ENCODE measurements around the gene PLCXD3.
"Not testable (repeated sequence)": the region's sequence is repeated elsewhere in the genome, so short reads cannot be mapped to it uniquely, and the experiment has no call there.

The PLCXD3 gene

DNA sequence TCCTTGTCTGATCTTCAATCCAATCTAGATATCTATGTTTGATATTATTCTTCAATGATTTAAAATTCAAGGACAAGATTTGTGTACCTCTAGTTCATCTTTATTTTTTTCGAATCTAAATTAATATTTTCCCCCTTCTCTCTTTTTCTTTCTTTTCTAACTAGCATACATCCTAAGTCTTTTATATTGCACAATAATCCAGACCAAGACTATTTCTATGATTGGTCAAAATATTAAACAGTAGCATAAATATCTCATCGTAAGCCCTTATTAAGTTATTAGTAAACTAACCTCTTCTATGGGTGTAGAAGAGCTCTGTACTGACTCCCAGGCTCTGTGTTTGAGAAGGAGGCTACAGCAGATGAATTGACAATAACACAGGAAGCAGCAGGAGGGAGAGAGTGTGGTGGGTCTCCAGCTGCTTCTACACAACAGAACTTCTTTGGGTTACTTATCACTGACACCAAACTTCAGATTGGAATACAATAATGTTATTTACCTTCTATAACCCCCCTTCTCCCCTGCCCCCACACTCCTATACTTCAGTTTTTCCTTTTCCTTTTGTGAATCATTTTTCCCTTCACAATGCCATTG, 11.9 kb upstream of the PLCXD3 start:
- Histone ChIP-seq H3K9me3 (ENCODE audit: control insufficient read depth in 1 of 2, low read length in 2 of 2) (no peaks in the 10 kb centered on the region), H3K4me1 (ENCODE audit: control insufficient read depth in 1 of 2, insufficient read depth in 2 of 2, low read length in 2 of 2) (no peaks in the 10 kb centered on the region), H3K36me3 (ENCODE audit: control insufficient read depth in 1 of 2, insufficient read depth in 2 of 2, low read length in 2 of 2) (no peaks in the 10 kb centered on the region), H3K4me3 (ENCODE audit: low read depth in 1 of 2, low read length in 2 of 2) (no peak overlapping the region), H3K27me3 (ENCODE audit: low read depth, low read length) (no peaks in the 10 kb centered on the region), H3K27ac (ENCODE audit: low read length) (no peak overlapping the region)

DNA sequence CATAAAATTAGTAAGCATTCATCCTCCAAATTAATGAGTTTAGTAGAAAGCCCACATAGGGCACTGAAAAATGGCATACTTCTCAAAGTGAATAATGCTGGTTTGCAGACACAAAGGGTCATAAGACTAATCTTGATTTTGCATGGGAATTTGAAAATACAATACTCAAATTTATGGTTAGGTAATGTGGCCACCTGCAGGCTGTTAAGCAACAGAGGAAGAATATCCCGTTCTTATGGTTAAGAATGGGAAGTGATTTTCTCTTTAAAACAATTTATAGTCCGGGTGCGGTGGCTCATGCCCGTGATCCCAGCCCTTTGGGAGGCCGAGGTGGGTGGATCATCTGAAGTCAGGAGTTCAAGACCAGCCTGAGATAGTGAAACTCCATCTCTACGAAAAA, 9.4 kb upstream of the PLCXD3 start:
- Histone ChIP-seq H3K4me3 (ENCODE audit: low read depth in 1 of 2, low read length in 2 of 2) (no peak overlapping the region), H3K36me3 (ENCODE audit: control insufficient read depth in 1 of 2, insufficient read depth in 2 of 2, low read length in 2 of 2) (no peaks in the 10 kb centered on the region), H3K27me3 (ENCODE audit: low read depth, low read length) (no peaks in the 10 kb centered on the region), H3K4me1 (ENCODE audit: control insufficient read depth in 1 of 2, insufficient read depth in 2 of 2, low read length in 2 of 2) (no peaks in the 10 kb centered on the region), H3K9me3 (ENCODE audit: control insufficient read depth in 1 of 2, low read length in 2 of 2) (no peaks in the 10 kb centered on the region), H3K27ac (ENCODE audit: low read length) (no peak overlapping the region)

DNA sequence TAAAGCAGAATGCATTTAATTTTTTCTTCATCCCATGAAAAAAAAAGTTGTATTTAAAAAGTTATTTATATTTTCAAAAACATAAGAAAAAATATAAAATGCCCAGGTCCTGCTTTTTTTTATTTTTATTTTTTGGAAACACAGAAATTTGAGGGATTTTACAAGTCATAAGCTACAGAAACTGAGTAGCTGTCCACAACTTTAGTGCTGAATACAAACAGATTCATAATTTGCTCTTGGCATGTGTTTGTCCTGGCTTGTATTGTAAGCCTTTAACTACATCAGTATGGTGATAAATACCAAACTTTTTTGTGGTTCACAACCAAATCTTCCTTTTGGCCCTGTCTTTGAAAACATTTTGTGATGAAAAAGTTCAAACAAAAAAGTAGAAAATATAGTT, 7.5 kb upstream of the PLCXD3 start:
- no peaks in the 10 kb centered on the region for H3K9me3 ChIP-seq (ENCODE audit: control insufficient read depth in 1 of 2, low read length in 2 of 2)
- no peak overlapping the region for H3K27ac ChIP-seq (ENCODE audit: low read length)
- no peak overlapping the region for H3K4me3 ChIP-seq (ENCODE audit: low read depth in 1 of 2, low read length in 2 of 2)
- H3K4me1 ChIP-seq (ENCODE audit: control insufficient read depth in 1 of 2, insufficient read depth in 2 of 2, low read length in 2 of 2) = no peaks in the 10 kb centered on the region
- no peaks in the 10 kb centered on the region for H3K36me3 ChIP-seq (ENCODE audit: control insufficient read depth in 1 of 2, insufficient read depth in 2 of 2, low read length in 2 of 2)
- no peaks in the 10 kb centered on the region for H3K27me3 ChIP-seq (ENCODE audit: low read depth, low read length)

DNA sequence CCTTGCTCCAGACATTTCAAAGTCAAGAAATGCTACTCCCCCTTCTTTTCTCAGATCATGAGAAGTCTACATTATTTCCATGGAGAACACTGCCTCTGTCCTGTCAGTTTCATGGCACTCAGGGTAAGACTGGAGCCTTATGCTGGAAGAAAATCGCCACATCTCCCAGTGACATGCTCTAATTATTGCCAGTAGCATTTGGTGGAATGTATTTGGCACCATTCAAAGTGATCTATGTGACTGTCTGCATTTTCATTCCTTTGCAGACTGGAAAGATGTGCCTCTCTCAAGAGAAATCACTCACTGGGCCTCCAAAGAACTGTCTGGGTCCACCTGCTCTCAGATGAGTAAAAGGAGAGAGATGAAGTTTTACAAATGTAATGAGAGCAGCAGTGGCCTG, 840 bp upstream of the PLCXD3 start:
- H3K36me3 ChIP-seq (ENCODE audit: control insufficient read depth in 1 of 2, insufficient read depth in 2 of 2, low read length in 2 of 2) = no peaks in the 10 kb centered on the region
- peak overlapping the region; percentile 52 to 72 for H3K4me3 ChIP-seq (ENCODE audit: low read depth in 1 of 2, low read length in 2 of 2)
- no peaks in the 10 kb centered on the region for H3K9me3 ChIP-seq (ENCODE audit: control insufficient read depth in 1 of 2, low read length in 2 of 2)
- peaks cover 9% of the 10 kb centered on the region for H3K27me3 ChIP-seq (ENCODE audit: low read depth, low read length)
- peaks cover 0 to 9% of the 10 kb centered on the region in 2 donors for H3K4me1 ChIP-seq (ENCODE audit: control insufficient read depth in 1 of 2, insufficient read depth in 2 of 2, low read length in 2 of 2)
- H3K27ac ChIP-seq (ENCODE audit: low read length) = no peak overlapping the region

DNA sequence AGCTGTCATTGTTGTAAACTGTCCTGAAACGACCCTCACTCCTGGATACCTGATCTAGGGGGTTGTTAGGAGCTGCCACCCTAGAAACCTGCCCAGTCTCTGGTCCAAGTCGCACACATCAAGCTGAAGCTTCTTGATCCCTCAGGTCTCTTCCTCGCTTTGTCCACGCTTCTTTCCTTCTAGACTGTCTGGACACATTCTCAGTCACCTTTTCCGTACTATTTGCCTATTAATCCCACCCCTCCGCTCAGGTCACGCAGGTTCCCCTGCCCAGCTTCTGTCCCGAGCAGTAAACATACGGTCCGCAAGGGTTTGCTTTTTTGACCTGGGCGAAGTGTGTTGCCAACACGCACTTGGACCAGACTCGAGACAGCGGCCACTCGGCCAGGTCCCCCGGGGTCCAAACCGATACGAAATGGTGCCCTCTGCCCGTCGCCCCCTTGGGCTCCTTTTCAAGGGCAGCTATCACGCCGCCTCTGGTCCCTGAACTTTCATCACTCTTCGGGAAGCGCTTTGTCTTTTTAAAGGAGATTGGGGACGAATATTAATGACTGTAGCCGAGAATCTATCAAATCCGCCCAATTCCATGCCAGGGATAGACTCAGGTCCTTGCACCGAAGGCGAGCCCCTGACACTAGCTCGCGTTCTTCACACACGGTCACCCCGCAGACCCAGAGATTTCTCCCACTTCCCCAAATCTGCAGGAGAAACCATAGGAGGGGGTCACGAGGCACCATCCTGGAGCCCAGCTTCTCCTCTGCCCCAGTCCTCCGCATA, 814 bp downstream of the PLCXD3 start:
- Histone ChIP-seq H3K9me3 (ENCODE audit: control insufficient read depth in 1 of 2, low read length in 2 of 2) (no peaks in the 10 kb centered on the region), H3K27me3 (ENCODE audit: low read depth, low read length) (peaks cover 9% of the 10 kb centered on the region), H3K36me3 (ENCODE audit: control insufficient read depth in 1 of 2, insufficient read depth in 2 of 2, low read length in 2 of 2) (no peaks in the 10 kb centered on the region), H3K4me3 (ENCODE audit: low read depth in 1 of 2, low read length in 2 of 2) (peak overlapping the region; percentile 52 to 72), H3K4me1 (ENCODE audit: control insufficient read depth in 1 of 2, insufficient read depth in 2 of 2, low read length in 2 of 2) (peaks cover 0 to 9% of the 10 kb centered on the region in 2 donors), H3K27ac (ENCODE audit: low read length) (no peak overlapping the region)

DNA sequence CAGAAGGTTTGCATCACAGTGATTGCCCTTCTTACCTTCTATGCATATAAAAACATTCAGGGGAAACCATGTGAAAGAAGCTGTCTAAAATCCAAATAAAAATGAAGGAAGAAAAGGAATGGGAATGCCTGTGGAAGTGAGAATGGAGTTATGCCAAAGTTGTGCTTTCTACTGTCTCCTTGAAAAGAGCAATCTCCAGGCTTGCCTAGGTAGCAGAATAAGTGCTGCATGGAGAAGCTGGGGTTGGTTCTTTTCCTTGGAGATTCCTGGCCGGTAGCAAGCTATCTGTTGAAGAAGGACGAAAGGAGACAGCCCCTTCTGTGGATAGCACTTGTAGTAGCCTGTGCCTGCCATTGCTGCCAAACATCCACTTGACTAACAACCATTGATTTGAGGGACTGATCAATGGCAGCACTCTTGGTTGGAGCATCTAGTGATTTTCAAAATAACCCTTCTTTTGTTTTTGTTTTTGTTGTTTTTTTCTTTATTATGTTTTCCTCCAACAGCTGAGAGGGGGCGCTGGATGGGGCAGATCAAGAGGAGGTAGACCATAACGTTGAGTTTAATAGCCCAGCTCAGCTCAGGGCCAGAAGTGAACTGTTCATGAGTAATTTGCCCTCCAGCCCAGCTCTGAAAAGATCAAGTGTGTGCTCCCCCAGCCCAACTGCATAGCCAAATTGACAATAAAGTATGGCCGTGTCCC, 1.6 kb downstream of the PLCXD3 start:
- Histone ChIP-seq H3K9me3 (ENCODE audit: control insufficient read depth in 1 of 2, low read length in 2 of 2) (no peaks in the 10 kb centered on the region), H3K36me3 (ENCODE audit: control insufficient read depth in 1 of 2, insufficient read depth in 2 of 2, low read length in 2 of 2) (no peaks in the 10 kb centered on the region), H3K4me1 (ENCODE audit: control insufficient read depth in 1 of 2, insufficient read depth in 2 of 2, low read length in 2 of 2) (peaks cover 0 to 9% of the 10 kb centered on the region in 2 donors), H3K27ac (ENCODE audit: low read length) (no peak overlapping the region), H3K27me3 (ENCODE audit: low read depth, low read length) (peaks cover 9% of the 10 kb centered on the region), H3K4me3 (ENCODE audit: low read depth in 1 of 2, low read length in 2 of 2) (no peak overlapping the region)

DNA sequence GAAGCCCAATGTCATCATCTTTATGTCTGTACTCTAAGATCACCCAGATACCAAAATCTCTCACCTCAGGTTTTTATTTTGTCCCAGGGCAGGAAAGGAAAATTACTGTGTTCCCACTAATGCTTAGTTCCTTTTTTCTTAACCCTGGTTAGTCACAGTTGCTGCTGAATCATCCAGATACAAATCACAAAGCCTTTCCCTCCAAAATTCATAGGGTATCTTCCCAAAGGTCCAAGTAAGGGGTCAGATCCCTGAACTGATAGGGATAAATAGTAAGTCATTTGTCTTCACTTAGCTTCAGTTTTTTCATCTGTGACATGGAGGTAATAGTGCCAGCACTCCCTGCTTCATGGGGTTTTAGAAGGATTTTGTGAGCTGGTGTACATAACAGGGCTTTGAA, 2.2 kb downstream of the PLCXD3 start:
- Histone ChIP-seq H3K27ac (ENCODE audit: low read length) (no peak overlapping the region), H3K4me3 (ENCODE audit: low read depth in 1 of 2, low read length in 2 of 2) (no peak overlapping the region), H3K27me3 (ENCODE audit: low read depth, low read length) (peaks cover 9% of the 10 kb centered on the region), H3K9me3 (ENCODE audit: control insufficient read depth in 1 of 2, low read length in 2 of 2) (no peaks in the 10 kb centered on the region), H3K4me1 (ENCODE audit: control insufficient read depth in 1 of 2, insufficient read depth in 2 of 2, low read length in 2 of 2) (peaks cover 0 to 9% of the 10 kb centered on the region in 2 donors), H3K36me3 (ENCODE audit: control insufficient read depth in 1 of 2, insufficient read depth in 2 of 2, low read length in 2 of 2) (no peaks in the 10 kb centered on the region)

DNA sequence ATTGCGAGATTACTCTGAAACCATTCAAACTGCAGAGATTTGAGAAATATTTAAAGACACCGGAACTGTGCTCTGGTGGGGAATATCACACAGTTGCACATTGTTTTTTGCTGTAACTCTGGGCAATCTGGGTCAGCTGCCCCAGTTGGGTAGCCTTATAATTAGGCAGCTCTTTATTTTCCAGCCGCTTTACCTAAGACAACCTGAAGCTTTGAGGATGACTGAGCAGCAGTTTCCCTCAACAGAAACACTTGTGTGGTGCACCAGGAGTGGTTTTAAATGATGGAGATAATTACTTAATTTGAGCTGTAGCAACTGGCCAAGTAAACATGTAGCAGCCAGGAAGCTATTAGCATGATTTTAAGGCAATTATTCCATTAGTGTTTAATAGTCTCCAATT, 2.9 kb downstream of the PLCXD3 start:
- H3K27ac ChIP-seq (ENCODE audit: low read length) = no peak overlapping the region
- H3K9me3 ChIP-seq (ENCODE audit: control insufficient read depth in 1 of 2, low read length in 2 of 2) = no peaks in the 10 kb centered on the region
- H3K36me3 ChIP-seq (ENCODE audit: control insufficient read depth in 1 of 2, insufficient read depth in 2 of 2, low read length in 2 of 2) = no peaks in the 10 kb centered on the region
- peaks cover 9% of the 10 kb centered on the region for H3K27me3 ChIP-seq (ENCODE audit: low read depth, low read length)
- H3K4me3 ChIP-seq (ENCODE audit: low read depth in 1 of 2, low read length in 2 of 2) = no peak overlapping the region
- H3K4me1 ChIP-seq (ENCODE audit: control insufficient read depth in 1 of 2, insufficient read depth in 2 of 2, low read length in 2 of 2) = peaks cover 0 to 9% of the 10 kb centered on the region in 2 donors

DNA sequence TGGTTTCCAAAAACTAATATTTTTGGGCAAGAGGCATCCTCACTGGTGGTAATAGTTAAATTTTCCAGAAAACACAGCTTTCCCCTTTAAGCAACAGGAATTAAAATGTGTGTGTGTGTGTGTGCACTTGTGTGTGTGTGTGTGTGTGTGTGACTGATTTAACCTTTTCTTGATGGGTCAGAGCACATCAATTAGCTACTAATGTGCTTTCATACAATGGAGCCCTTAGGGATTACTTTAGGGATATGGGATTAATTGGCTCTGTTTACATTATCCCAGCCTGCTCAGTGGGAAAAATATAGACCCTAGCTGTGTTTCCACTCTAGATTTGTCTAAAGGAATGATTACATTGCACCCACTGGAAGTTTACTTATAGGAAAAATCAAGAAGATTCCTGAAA, 6.5 kb downstream of the PLCXD3 start:
- no peaks in the 10 kb centered on the region for H3K4me1 ChIP-seq (ENCODE audit: control insufficient read depth in 1 of 2, insufficient read depth in 2 of 2, low read length in 2 of 2)
- H3K36me3 ChIP-seq (ENCODE audit: control insufficient read depth in 1 of 2, insufficient read depth in 2 of 2, low read length in 2 of 2) = no peaks in the 10 kb centered on the region
- H3K9me3 ChIP-seq (ENCODE audit: control insufficient read depth in 1 of 2, low read length in 2 of 2) = no peaks in the 10 kb centered on the region
- no peak overlapping the region for H3K4me3 ChIP-seq (ENCODE audit: low read depth in 1 of 2, low read length in 2 of 2)
- no peaks in the 10 kb centered on the region for H3K27me3 ChIP-seq (ENCODE audit: low read depth, low read length)
- H3K27ac ChIP-seq (ENCODE audit: low read length) = no peak overlapping the region

DNA sequence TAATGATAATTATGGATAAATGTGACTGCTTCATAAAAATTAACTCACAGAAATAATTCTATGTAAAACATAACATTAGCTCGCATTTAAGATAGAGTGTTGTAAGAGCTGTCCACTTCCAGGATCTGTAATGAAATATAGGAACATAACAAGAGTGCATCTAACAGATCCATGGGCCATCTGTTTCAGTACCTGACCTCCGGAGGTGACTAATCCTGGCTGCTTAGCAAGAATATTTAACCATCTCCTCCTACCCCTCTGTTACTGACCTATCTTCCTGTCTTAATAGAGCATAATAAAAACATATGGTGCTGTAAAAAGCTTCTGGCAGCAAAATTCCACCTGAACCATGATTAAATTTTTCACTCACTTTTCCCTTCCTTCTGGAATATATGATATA, 7.1 kb downstream of the PLCXD3 start:
- Histone ChIP-seq H3K27me3 (ENCODE audit: low read depth, low read length) (no peaks in the 10 kb centered on the region), H3K4me3 (ENCODE audit: low read depth in 1 of 2, low read length in 2 of 2) (no peak overlapping the region), H3K36me3 (ENCODE audit: control insufficient read depth in 1 of 2, insufficient read depth in 2 of 2, low read length in 2 of 2) (no peaks in the 10 kb centered on the region), H3K4me1 (ENCODE audit: control insufficient read depth in 1 of 2, insufficient read depth in 2 of 2, low read length in 2 of 2) (no peaks in the 10 kb centered on the region), H3K9me3 (ENCODE audit: control insufficient read depth in 1 of 2, low read length in 2 of 2) (no peaks in the 10 kb centered on the region), H3K27ac (ENCODE audit: low read length) (no peak overlapping the region)

DNA sequence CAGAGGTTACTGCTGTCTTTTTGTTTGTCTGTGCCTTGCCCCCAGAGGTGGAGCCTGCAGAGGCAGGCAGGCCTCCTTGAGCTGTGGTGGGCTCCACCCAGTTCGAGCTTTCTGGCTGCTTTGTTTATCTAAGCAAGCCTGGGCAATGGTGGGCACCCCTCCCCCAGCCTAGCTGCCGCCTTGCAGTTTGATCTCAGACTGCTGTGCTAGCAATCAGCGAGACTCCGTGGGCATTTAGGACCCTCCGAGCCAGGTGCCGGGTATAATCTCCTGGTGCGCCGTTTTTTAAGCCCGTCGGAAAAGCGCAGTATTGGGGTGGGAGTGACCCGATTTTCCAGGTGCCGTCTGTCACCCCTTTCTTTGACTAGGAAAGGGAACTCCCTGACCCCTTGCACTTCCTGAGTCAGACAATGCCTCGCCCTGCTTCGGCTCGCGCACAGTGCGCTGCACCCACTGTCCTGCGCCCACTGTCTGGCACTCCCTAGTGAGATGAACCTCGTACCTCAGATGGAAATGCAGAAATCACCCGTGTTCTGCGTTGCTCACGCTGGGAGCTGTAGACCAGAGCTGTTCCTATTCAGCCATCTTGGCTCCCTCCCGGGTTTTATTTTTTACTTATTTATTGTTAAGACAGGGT, 16.8 kb downstream of the PLCXD3 start:
- not testable (repeated sequence) for H3K4me1 ChIP-seq (ENCODE audit: control insufficient read depth in 1 of 2, insufficient read depth in 2 of 2, low read length in 2 of 2); H3K9me3 ChIP-seq (ENCODE audit: control insufficient read depth in 1 of 2, low read length in 2 of 2); H3K4me3 ChIP-seq (ENCODE audit: low read depth in 1 of 2, low read length in 2 of 2); H3K27me3 ChIP-seq (ENCODE audit: low read depth, low read length); H3K27ac ChIP-seq (ENCODE audit: low read length); H3K36me3 ChIP-seq (ENCODE audit: control insufficient read depth in 1 of 2, insufficient read depth in 2 of 2, low read length in 2 of 2)

Measured in muscle layer of duodenum (tissue), 2 donors.